HG03060 (cell line): Measurements from ENCODE around the gene RHBDD1.

ENCODE experiments used
- ATAC-seq: cut with Tn5 transposase; IDR thresholded peaks from one replicate; pipeline ENCODE4 v1.9.1; 2021; ENCODE audit warnings: low read depth, moderate number of reproducible peaks; ENCODE audit not compliant: unreplicated experiment

Gene RHBDD1

GRCh38 chr2:226835796-226836547, at the start of gene RHBDD1:
RHBDD1 (plus strand) TSS chr2:226836054; CDS start chr2:226864694, 28,640 bp downstream.
- peak; percentile 88 for ATAC-seq

- no peak for ATAC-seq
Measured at GRCh38 chr2:226788064-226788463, 47.8 kb upstream of the RHBDD1 start.

- ATAC-seq = no peak
Measured at GRCh38 chr2:226788881-226789490, 46.9 kb upstream of the RHBDD1 start.

GRCh38 chr2:226790011-226790410, 45.8 kb upstream of the RHBDD1 start:
- no peak for ATAC-seq

GRCh38 chr2:226790431-226790830, 45.4 kb upstream of the RHBDD1 start:
- no peak for ATAC-seq

GRCh38 chr2:226791056-226791486, 44.8 kb upstream of the RHBDD1 start:
- peak; percentile 39 for ATAC-seq

GRCh38 chr2:226791487-226792081, 44.3 kb upstream of the RHBDD1 start:
- ATAC-seq = peak; percentile 73

- no peak for ATAC-seq
Measured at GRCh38 chr2:226792155-226792881, 43.5 kb upstream of the RHBDD1 start.

GRCh38 chr2:226793646-226794045, 42.2 kb upstream of the RHBDD1 start:
- ATAC-seq = no peak

- no peak for ATAC-seq
Measured at GRCh38 chr2:226794196-226794661, 41.6 kb upstream of the RHBDD1 start.

- no peak for ATAC-seq
Measured at GRCh38 chr2:226794751-226795171, 41.1 kb upstream of the RHBDD1 start.

- no peak for ATAC-seq
Measured at GRCh38 chr2:226795281-226796011, 40.4 kb upstream of the RHBDD1 start.

GRCh38 chr2:226796012-226796839, 39.6 kb upstream of the RHBDD1 start:
- no peak for ATAC-seq

- ATAC-seq = no peak
Measured at GRCh38 chr2:226796840-226797288, 39.0 kb upstream of the RHBDD1 start.

- ATAC-seq = no peak
Measured at GRCh38 chr2:226797289-226797988, 38.4 kb upstream of the RHBDD1 start.

- ATAC-seq = no peak
Measured at GRCh38 chr2:226797989-226798421, 37.8 kb upstream of the RHBDD1 start.

GRCh38 chr2:226798422-226799210, 37.2 kb upstream of the RHBDD1 start:
- ATAC-seq = no peak
